ENCODE data around the gene UQCR11.

GRCh38 chr19:1654178-1654792, 49.0 kb upstream of the UQCR11 start:
- no peak for TF ChIP-seq CTCF (IDR thresholded peaks at IDR 0.05)
- TF ChIP-seq POLR2A (IDR thresholded peaks at IDR 0.05), result no peak
